Neutrophil (primary cell): ENCODE results near the gene C6orf89.

Source experiments
- H3K27ac ChIP-seq: fragments of 200-600 bp; sonication (generic); 2 replicates; pipeline ENCODE4 v1.5.1; 2016; ENCODE audit warnings: mild to moderate bottlenecking, moderate library complexity
- H3K27me3 ChIP-seq: fragments of 200-600 bp; sonication (generic); 2 replicates; pipeline ENCODE4 v1.6.0; 2016; ENCODE audit warnings: mild to moderate bottlenecking
- H3K36me3 ChIP-seq: fragments of 200-600 bp; sonication (generic); 2 replicates; pipeline ENCODE4 v1.5.1; 2017
- H3K4me1 ChIP-seq, 2 experiments: fragments of 200-600 bp in 1 of 2; sonication (generic) in 1 of 2; 1 replicate in 1 of 2; 2 replicates in 1 of 2; pipeline versions ENCODE4 v1.5.1 to v1.6.1; 2013 to 2016; ENCODE audit warnings: low read depth in 1 of 2, low read length in 1 of 2, mild to moderate bottlenecking in 1 of 2, moderate library complexity in 1 of 2; ENCODE audit not compliant: control insufficient read depth in 1 of 2, insufficient read depth in 1 of 2
- H3K4me3 ChIP-seq, 2 experiments: fragments of 200-600 bp in 1 of 2; sonication (generic) in 1 of 2; 1 replicate in 1 of 2; 2 replicates in 1 of 2; pipeline ENCODE4 v1.5.1; 2013 to 2016; ENCODE audit warnings: low read depth in 1 of 2, low read length in 1 of 2, mild to moderate bottlenecking in 1 of 2, moderate library complexity in 1 of 2
- H3K9me3 ChIP-seq: fragments of 200-600 bp; sonication (generic); 2 replicates; pipeline ENCODE4 v1.5.1; 2016
- TF ChIP-seq, protein P1 (sequence below): fragments of 200-600 bp; sonication (generic); IDR thresholded peaks from 2 replicates; pipeline ENCODE4 v1.5.1; 2016; ENCODE audit warnings: antibody characterized with exemption

Gene C6orf89

DNA sequence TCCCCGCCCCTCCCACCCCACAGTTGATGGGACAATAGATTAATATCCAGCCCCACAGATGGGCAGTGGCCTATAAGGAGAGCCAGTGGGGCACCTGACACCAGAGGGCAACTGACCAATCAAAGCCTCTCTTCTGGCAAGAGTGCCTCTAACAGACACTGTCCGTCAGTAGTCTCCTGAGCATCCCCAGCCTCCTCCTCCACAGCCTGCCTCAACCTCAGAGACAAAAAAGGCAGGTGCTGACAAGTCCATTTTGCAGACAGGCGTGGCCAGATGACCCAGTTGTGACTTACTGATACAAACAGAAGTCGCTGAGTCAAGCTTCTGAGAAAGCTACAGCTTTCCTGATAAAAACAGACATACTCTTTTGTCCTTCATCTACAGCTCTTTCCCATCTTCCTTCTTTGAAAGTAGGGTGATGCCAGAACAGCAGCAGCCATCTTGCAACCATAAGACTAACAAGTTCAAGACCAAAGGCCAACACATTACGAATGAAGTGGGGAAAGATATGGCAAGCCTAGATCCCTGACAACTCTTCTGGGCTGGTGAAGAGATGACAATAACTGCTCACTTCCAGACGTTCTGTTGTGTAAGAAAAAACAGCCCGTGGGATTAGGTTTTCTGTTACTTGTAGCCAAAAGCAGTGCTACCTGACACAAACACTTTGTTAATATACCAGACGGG, 23.4 kb upstream of the C6orf89 start:
- Histone ChIP-seq H3K9me3 (no peaks in the 10 kb centered on the region), H3K27ac (no peak overlapping the region)
- TF ChIP-seq, protein P1, sequence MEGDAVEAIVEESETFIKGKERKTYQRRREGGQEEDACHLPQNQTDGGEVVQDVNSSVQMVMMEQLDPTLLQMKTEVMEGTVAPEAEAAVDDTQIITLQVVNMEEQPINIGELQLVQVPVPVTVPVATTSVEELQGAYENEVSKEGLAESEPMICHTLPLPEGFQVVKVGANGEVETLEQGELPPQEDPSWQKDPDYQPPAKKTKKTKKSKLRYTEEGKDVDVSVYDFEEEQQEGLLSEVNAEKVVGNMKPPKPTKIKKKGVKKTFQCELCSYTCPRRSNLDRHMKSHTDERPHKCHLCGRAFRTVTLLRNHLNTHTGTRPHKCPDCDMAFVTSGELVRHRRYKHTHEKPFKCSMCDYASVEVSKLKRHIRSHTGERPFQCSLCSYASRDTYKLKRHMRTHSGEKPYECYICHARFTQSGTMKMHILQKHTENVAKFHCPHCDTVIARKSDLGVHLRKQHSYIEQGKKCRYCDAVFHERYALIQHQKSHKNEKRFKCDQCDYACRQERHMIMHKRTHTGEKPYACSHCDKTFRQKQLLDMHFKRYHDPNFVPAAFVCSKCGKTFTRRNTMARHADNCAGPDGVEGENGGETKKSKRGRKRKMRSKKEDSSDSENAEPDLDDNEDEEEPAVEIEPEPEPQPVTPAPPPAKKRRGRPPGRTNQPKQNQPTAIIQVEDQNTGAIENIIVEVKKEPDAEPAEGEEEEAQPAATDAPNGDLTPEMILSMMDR: no peak

DNA sequence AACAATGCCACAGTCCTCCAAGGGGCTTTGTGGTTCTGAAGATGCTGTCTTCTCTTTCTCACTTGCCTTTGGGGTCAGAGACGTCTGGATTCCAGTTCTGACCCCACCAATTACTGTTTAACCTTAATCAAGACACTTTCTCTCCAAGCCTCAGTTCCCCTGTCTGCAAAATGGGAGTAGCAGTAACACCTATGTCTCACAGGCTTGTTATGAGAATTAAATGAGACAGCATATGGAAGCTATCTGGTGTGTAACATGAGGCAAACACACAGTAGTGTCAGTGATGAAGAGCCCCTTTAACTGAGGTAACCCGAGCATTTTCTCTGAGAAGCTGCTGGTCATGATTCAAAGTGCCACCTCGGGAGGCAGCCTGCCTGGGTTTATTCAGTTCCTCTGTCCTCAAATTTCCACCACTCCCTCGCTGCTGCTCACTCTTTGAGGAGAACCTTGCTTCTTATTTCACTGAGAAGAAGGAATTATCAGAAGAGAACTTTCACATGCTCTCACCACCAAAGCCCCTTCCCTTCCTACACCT, 22.8 kb upstream of the C6orf89 start:
- Histone ChIP-seq H3K9me3 (no peaks in the 10 kb centered on the region), H3K27me3 (no peaks in the 10 kb centered on the region), H3K4me1 (no peaks in the 10 kb centered on the region), H3K27ac (no peak overlapping the region), H3K4me3 (no peak overlapping the region), H3K36me3 (peaks cover 10% of the 10 kb centered on the region)
- TF ChIP-seq, protein P1: no peak

More for the DNA sequence above, 23.4 kb upstream of the C6orf89 start:
- Histone ChIP-seq H3K4me1 (no peaks in the 10 kb centered on the region), H3K36me3 (peaks cover 10% of the 10 kb centered on the region), H3K27me3 (no peaks in the 10 kb centered on the region), H3K4me3 (no peak overlapping the region)

DNA sequence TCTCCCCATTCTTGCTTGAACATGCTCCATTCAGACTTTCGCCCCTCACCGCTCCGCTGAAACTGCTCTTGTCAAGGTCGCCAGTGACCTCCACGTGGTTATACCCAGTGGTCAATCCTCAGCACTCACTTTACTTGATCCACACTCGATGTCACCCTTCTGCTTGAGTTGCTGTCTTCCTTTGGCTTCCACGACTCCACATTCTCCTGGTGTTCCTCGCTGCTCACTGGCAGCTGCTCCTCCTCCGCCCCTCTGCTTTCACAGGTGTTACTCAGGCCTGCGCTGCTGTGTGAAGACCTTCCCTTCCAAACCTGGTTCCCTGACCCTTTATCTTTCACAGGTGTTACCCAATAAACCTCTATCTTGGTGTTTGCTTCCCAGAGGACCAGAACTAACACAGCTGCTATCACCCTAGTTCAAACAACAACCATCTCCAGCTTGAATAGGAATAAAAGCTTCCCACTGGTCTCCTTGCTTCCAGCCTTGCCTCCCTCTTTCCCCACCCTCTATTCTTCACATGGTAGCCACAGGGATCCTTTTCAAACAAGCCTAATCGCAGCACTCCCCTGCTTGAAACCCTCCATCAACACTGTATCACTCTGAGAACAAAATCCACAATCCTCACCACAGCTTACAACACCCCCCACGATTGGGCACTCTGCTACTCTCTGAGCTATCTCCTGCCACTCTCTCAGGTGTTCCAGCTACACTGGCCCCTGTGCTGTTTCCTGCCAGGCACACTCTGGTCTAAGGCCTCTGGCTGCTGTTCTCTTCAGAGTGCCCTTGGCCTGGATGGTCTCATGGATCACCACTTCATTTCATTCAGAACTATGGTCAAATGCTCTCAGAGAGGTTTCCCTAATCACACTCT, 21.8 kb upstream of the C6orf89 start:
- H3K27me3 ChIP-seq: no peaks in the 10 kb centered on the region
- TF ChIP-seq, protein P1: no peak

DNA sequence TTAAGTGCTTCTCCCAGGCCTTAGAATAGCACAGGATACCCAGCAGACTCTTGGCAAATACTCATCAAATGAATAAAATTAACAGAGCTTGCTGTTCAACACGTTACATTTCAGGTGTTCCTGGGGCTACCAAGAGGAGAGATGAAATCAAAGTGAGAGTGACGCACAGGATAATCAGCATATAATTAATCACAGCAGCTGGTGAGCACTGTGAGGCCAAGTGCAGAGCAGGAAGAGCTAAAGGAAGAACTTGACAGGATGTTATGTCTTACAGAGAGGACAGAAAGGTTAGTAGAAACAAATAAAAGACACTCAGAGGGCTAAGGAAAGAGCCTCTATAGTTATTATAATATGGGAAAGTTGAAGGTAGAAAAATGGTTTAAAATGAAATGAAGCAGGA, 19.9 kb upstream of the C6orf89 start:
- Histone ChIP-seq H3K4me1 (no peaks in the 10 kb centered on the region), H3K36me3 (peaks cover 10% of the 10 kb centered on the region), H3K4me3 (no peak overlapping the region), H3K27me3 (no peaks in the 10 kb centered on the region), H3K27ac (no peak overlapping the region), H3K9me3 (no peaks in the 10 kb centered on the region)
- TF ChIP-seq, protein P1: no peak

More for the DNA sequence above, 21.8 kb upstream of the C6orf89 start:
- Histone ChIP-seq H3K4me1 (no peaks in the 10 kb centered on the region), H3K9me3 (no peaks in the 10 kb centered on the region), H3K4me3 (no peak overlapping the region), H3K27ac (no peak overlapping the region), H3K36me3 (peaks cover 10% of the 10 kb centered on the region)

DNA sequence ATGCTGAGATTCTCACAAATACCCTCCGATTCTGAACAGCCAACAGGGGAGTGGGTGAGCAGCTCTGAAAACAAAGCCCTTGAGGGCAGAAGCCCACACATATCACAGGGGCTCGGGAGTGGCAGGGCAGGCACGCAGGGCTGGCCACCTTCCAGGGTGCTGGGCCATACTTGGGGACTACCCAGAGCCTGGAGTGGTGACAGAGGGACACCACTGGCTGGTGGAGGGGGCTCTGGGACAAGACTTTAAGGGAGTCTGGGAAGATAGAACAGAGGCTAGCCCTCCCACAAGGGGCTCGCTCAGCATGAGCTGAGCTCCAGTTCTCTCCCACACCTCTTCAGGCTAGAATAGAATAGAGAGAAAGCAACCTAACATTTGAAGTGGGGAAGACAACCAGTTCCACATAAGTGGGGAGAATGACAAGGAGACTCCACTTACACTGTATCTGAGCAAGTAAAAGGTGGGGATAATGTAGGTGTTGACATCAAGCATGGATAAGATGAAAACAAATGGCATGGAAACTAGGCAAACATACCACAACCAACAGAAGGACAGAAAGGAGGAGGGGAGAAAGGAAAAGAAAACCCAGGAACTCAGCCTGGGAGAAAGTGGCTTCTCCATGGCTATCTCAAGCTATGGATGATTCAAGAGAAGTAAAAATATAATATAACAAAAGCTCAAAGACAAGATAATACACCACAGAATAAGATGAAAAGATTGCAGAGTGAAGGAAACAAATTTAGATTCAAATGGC, 18.1 kb upstream of the C6orf89 start:
- Histone ChIP-seq H3K27me3 (no peaks in the 10 kb centered on the region), H3K4me3 (no peak overlapping the region), H3K4me1 (no peaks in the 10 kb centered on the region), H3K9me3 (no peaks in the 10 kb centered on the region), H3K36me3 (peaks cover 4% of the 10 kb centered on the region), H3K27ac (no peak overlapping the region)
- TF ChIP-seq, protein P1: no peak
